Activated gamma-delta T cell (primary cell): ENCODE measurements around the gene HCAR2.
"Not testable (repeated sequence)": the region's sequence is repeated elsewhere in the genome, so short reads cannot be mapped to it uniquely, and the experiment has no call there.

ENCODE experiments used
- DNase-seq: peaks from one replicate; lab custom pipeline; 2025; lab: John Stamatoyannopoulos, UW

Gene HCAR2

DNA sequence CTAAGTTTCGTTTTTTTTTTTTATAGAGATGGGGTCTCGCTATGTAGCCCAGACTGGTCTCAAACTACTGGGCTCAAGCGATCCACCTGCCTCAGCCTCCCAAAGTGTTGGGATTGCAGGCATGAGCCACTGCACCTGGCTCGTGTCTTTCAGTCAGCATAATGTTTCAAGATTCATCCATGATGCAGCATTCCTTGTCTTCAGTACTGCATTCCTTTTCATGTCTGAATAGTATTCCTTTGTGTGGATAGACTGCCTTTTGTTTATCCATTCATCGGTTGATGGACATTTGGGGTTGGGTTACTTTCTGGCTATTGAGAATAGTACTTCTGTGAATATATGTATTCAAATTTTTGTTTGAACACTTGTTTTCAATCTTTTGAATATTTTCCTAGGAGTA, 37.4 kb downstream of the HCAR2 start:
- DNase-seq = no peak

DNA sequence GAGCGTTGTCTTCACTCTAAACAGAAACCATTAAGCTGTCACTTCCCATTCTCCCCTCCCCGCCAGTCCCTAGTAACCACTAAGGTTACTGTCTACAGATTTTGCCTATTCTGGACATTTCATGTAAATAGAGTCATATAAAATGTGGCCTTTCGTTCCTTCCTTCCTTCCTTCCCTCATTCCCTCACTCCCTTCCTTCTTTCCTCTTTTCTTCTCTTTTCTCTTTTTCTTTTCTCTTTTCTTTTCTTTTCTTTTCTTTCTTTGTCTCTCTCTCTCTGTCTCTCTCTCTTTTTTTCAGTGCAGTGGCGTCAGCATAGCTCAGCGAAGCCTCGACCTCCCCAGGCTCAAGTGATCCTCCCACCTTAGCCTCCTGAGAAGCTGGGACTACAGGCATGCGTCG, 37.8 kb downstream of the HCAR2 start:
- no peak for DNase-seq

- no peak for DNase-seq
Observed at GRCh38 chr12:122661938-122662337, 41.2 kb downstream of the HCAR2 start.

GRCh38 chr12:122661246-122661645, 41.9 kb downstream of the HCAR2 start:
- DNase-seq = no peak

DNA sequence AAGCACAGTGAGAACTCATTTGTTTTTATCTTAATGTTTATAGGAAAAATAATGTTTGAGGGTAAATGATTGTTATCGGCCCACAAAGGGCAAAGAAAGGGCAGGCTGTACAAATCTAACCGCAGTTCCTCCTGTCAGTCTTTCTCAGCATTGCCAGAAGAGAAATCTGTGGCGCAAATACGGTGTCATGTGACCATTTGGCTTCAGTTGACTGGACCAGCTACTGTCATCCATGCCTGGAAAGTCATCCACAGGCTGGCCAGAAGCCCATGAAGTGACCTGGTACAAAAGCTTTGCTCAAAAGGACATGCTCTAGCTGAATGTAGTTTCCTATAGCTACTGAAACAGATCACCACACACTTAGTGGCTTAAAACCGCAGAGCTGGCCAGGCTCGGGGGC, 43.6 kb downstream of the HCAR2 start:
- DNase-seq = no peak

DNA sequence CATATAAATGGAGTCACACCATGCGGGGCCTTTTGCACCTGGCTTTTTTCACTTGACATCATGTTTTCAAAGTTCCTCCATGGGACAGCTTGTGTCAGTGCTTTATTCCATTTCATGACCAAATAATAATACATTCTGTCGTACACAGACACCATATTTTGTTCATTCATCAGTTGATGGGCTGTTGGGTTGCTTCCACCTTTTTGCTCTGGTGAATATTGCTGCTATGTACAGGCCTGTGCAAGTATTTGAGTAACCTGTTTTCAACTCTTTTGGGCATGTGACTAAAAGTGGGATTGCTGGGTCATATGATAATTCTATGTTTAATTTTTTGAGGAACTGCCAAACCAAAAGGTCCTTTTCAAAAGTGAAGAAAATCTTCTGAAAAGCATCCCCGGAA, 46.9 kb downstream of the HCAR2 start:
- DNase-seq = no peak

DNA sequence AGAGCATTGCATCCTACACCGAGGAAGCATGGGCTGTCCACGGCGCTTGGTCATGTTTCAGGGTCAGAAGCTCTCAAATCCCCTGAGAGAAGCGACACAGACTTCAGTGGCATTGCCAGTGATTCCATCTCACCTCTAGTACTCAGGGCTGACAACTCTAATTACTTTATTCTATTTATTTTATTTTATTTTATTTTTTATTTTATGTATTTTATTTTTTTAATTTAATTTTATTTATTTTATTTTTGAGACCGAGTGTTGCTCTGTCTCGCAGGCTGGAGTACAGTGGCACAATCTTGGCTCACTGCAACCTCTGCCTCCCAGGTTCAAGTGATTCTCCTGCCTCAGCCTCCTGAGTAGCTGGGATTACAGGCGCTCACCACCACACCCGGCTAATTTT, 49.9 kb downstream of the HCAR2 start:
- not testable (repeated sequence) for DNase-seq

- no peak for DNase-seq
Observed at GRCh38 chr12:122651520-122652224, 51.5 kb downstream of the HCAR2 start.
